ENCODE data around the gene OR12D1.

DNA sequence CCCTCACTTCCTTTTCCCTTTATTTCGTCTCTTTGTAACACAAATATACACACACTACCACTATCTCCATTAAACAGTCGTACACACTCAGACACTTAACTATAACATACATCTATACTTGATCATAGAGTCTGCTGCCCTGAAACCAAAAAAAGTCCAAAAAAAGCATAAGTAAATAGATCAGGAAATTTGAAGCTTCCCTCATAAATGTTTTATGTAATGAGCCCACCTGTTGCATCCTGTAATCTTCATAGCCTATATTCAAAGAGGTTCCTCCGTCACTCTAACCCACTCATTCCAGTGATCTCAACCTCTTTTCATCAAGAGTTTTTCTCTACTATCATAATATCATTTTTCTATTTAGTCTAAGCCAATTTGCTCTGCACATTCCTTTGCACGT is 26.2 kb upstream of the OR12D1 start:
- TF ChIP-seq POLR2A (IDR thresholded peaks at IDR 0.05): no peak
- TF ChIP-seq, protein P1, sequence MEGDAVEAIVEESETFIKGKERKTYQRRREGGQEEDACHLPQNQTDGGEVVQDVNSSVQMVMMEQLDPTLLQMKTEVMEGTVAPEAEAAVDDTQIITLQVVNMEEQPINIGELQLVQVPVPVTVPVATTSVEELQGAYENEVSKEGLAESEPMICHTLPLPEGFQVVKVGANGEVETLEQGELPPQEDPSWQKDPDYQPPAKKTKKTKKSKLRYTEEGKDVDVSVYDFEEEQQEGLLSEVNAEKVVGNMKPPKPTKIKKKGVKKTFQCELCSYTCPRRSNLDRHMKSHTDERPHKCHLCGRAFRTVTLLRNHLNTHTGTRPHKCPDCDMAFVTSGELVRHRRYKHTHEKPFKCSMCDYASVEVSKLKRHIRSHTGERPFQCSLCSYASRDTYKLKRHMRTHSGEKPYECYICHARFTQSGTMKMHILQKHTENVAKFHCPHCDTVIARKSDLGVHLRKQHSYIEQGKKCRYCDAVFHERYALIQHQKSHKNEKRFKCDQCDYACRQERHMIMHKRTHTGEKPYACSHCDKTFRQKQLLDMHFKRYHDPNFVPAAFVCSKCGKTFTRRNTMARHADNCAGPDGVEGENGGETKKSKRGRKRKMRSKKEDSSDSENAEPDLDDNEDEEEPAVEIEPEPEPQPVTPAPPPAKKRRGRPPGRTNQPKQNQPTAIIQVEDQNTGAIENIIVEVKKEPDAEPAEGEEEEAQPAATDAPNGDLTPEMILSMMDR (IDR thresholded peaks at IDR 0.05): no peak
